LNCAP (cell line): Measurements from ENCODE around the gene PNCK.

Experiments
- TF ChIP-seq, protein P1 (sequence below): fragments of 450-650 bp; IDR thresholded peaks from 2 replicates; pipeline ENCODE4 v1.5.1; 2017; ENCODE audit warnings: mild to moderate bottlenecking

Gene PNCK

DNA sequence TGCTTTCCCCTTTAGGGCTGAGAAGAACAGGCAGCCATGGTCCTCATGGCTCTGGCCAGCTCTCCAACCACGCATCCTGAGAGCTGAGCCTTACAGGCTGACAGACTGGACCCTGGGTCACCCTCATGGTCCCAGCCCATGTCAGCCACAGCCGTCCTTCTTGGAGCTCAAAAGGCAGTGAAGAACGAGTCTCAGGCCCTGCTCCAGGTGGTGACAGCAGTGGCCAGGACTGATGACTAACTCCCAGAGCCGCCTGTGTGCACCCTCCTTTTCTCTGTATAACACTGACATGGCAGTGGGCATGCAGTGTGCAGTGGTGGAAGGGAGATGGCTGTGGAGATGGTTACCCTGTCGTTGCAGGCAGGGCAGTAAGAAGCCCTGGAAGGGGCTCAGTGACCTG, 36.9 kb downstream of the PNCK start:
- TF ChIP-seq, protein P1, sequence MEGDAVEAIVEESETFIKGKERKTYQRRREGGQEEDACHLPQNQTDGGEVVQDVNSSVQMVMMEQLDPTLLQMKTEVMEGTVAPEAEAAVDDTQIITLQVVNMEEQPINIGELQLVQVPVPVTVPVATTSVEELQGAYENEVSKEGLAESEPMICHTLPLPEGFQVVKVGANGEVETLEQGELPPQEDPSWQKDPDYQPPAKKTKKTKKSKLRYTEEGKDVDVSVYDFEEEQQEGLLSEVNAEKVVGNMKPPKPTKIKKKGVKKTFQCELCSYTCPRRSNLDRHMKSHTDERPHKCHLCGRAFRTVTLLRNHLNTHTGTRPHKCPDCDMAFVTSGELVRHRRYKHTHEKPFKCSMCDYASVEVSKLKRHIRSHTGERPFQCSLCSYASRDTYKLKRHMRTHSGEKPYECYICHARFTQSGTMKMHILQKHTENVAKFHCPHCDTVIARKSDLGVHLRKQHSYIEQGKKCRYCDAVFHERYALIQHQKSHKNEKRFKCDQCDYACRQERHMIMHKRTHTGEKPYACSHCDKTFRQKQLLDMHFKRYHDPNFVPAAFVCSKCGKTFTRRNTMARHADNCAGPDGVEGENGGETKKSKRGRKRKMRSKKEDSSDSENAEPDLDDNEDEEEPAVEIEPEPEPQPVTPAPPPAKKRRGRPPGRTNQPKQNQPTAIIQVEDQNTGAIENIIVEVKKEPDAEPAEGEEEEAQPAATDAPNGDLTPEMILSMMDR, result no peak

DNA sequence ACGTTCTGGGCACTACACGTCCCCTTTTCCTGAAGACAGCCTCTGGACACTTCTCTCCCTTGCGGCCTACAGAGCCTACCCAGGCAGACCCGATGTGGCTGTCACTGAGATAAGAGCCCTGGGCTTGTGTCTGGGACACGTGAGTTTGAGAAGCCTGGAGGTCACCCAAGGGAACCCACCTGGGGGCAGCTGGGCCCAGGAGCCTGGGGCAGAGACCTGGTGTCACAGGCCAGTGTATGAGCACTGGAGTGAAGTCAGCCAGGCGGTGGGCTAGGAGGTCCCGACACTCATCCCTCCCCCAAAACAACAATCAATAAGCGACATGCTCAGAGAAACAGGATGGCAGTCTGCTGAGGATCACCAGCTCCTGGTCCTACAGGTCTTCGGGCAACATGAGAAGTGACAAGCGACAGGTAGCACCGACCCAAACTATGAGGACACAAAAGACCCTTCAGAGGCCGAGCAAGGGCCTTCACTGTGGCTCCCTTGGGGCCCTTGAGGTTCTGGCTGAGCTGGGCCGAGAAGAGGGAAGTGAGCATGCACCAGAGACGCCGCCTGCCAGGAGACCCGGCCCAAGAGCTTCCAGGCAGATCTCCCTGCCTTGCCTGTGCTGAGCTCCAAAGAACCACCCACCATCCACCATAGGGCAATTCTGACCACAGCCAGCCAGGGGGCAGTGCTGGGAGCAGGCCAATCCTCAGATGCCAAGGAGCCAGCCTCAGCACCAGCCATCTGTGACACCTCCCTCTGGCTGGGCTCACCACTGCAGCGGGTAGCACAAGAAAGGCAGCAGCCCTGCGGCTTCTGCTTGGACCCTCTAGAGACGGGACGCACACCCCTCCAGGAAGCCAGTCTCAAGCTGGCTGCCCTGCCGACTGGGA, 37.6 kb downstream of the PNCK start:
- TF ChIP-seq, protein P1, result no peak

DNA sequence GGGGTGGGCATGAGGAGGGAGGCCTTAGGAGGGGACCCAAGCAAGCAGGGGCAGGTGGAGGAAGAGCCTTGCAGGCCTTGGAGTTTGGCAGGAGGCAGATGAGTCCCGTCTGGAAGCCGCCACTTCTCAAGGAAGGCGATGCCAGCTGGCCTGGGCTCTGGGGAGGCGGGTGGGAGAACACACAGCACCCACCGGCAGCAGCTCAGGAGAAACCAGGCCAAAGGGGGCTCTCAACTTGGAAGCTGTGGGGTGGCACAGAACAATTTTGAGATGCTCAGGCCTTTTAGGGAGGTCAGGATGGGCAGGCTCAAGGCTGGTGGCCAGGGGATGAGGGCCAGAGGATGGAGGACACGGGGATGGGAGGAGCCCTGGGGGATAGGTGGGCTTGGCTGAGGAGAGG, 38.2 kb downstream of the PNCK start:
- TF ChIP-seq, protein P1, result no peak

DNA sequence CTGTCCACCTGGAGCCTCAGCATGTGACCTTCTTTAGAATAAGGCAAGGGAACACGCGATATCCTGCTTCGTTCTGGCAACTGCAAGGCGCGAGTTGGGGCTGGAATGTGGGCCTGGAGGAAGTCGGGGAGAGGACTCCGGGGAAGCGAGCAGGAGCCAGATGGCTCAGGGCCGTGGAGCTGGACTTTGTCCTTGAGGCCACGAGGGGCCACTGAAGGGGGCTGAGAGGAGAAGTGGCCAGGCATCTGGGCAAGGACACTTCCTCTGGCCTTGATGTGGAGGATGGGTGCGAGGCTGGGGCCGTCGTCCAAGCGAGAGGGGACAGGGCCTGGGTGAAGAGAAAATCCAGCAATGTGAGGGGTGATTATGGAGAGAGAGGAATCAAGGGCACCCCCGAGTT, 38.8 kb downstream of the PNCK start:
- TF ChIP-seq, protein P1, result no peak

DNA sequence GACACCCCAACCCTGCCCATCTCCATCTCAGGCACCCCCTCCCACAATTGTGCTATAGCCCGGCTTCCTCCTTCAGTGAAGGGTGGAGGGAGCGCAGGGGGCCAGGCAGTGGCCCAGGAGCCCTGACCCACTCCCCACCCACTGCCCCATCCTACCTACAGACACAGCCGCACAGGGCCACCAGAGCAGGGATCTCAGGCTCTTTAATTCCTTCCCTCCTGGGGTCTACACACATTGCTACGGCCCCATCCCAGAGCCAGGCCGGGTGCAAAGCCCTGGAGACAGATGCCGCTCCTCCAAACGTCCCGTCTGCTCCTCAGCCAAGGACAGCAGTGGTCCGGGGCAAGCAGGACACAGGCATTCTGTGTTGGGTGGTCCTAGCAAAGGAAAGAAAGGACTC, 39.4 kb downstream of the PNCK start:
- TF ChIP-seq, protein P1, result no peak

DNA sequence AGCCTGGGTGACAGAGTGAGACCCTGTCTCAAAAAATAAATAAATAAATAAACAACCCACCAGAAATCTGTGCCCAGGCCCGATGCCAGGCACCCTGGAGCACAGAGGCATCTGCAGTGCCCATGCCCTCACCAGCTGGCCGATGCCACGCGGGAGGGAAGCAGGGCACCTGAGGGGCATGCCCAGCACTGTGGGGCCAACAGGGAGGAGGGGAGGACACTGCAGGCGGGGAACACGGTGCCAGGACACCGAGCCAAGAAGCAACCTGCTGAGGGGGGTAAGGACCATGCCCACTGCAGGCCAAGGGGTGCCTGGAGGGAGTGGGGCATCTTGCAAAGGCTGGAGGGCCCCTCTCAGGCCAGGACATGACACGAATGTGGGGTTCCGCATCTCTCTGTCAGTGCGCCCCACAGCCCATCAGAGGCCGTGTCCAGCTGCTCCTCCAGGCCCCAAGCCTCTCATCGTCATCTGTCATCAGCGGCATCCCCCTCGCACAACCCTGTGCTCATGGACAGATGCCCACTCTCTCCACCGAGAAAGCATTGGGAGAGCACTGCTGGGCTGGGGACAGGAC, 39.9 kb downstream of the PNCK start:
- TF ChIP-seq, protein P1, result no peak

DNA sequence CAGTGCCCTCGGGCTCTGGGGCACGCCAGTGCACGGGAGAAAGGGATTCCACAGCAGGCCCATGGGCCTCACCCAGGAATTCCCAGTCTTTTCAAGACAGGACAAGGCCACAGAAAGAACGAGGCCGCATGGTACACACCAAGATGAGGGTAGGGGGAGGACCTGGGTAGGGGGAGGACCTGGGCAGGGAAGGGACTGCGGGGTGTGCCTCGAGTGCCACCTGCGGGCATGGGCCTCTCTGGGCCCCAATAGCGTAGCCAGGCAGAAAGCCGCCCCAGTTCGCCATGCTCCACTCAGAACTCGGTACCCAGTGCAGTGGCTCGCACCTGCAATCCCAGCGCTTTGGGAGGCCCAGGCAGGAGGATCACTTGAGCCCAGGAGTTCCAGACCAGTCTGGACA, 40.6 kb downstream of the PNCK start:
- TF ChIP-seq, protein P1, result no peak
